ENCODE measurements around the gene TUBG2. TPM values are rescaled to one million over a fixed set of nuclear protein-coding genes. Genes with fewer than 3 reads are reported as not detected.

Gene TUBG2
- total RNA-seq, 1 experiment from 2014 or later: 8.7 TPM

- no peak for DNase-seq (ENCODE audit: low spot score)
These were observed 17.4 kb downstream of the TUBG2 start, which contains the start of gene PLEKHH3 for GRCh38 chr17:42676424-42677011. Gene PLEKHH3, minus strand, starts transcription at chr17:42676994. Its CDS starts 431 bp downstream, at chr17:42676563.

- peak; percentile 100 for DNase-seq (ENCODE audit: low spot score)
These were observed 18.2 kb downstream of the TUBG2 start for GRCh38 chr17:42677012-42677857.

- DNase-seq (ENCODE audit: low spot score): peak; percentile 86
These were observed 19.1 kb downstream of the TUBG2 start for GRCh38 chr17:42677921-42678781.

GRCh38 chr17:42678951-42679491 lies 19.9 kb downstream of the TUBG2 start:
- DNase-seq (ENCODE audit: low spot score): peak; percentile 57

GRCh38 chr17:42679492-42680330 lies 20.6 kb downstream of the TUBG2 start:
- DNase-seq (ENCODE audit: low spot score): peak; percentile 86

- no peak for DNase-seq (ENCODE audit: low spot score)
These were observed 21.3 kb downstream of the TUBG2 start for GRCh38 chr17:42680331-42680808.

- no peak for DNase-seq (ENCODE audit: low spot score)
These were observed 23.1 kb downstream of the TUBG2 start, which contains the start of gene CNTNAP1 for GRCh38 chr17:42681976-42682721. Gene CNTNAP1, plus strand, starts transcription at chr17:42682531. Its CDS starts 299 bp downstream, at chr17:42682830.

- DNase-seq (ENCODE audit: low spot score): peak; percentile 25
These were observed 23.8 kb downstream of the TUBG2 start for GRCh38 chr17:42682722-42683403.

GRCh38 chr17:42683407-42684034 lies 24.4 kb downstream of the TUBG2 start:
- DNase-seq (ENCODE audit: low spot score): no peak

- DNase-seq (ENCODE audit: low spot score): no peak
These were observed 26.0 kb downstream of the TUBG2 start for GRCh38 chr17:42684929-42685556.

GRCh38 chr17:42685831-42686230 lies 26.7 kb downstream of the TUBG2 start:
- no peak for DNase-seq (ENCODE audit: low spot score)

GRCh38 chr17:42686520-42687128 lies 27.5 kb downstream of the TUBG2 start:
- no peak for DNase-seq (ENCODE audit: low spot score)

- DNase-seq (ENCODE audit: low spot score): no peak
These were observed 28.7 kb downstream of the TUBG2 start for GRCh38 chr17:42687707-42688320.

GRCh38 chr17:42690596-42690995 lies 31.5 kb downstream of the TUBG2 start:
- DNase-seq (ENCODE audit: low spot score): no peak

GRCh38 chr17:42691021-42691545 lies 32.0 kb downstream of the TUBG2 start:
- no peak for DNase-seq (ENCODE audit: low spot score)

- no peak for DNase-seq (ENCODE audit: low spot score)
These were observed 33.4 kb downstream of the TUBG2 start for GRCh38 chr17:42692489-42692888.

GRCh38 chr17:42694524-42694923 lies 35.4 kb downstream of the TUBG2 start:
- no peak for DNase-seq (ENCODE audit: low spot score)

Measured in HT-29 (cell line).